Esophagus squamous epithelium (tissue), 4 donors: ENCODE results near the gene SNTB2.

ENCODE experiments used
- POLR2A ChIP-seq, 4 donors: fragments of 450-650 bp; IDR thresholded peaks; one replicate each; pipeline ENCODE4 v1.6.1; 2017; ENCODE audit warnings: antibody characterized with exemption in 4 of 4, mild to moderate bottlenecking in 4 of 4, moderate library complexity in 3 of 4
- TF ChIP-seq, protein P1 (sequence below), 6 experiments: fragments of 450-650 bp in 4 of 6; fragments of 200-600 bp in 2 of 6; sonication (generic) in 2 of 6; IDR thresholded peaks; one replicate each; pipeline ENCODE4 v1.5.1; 2016 to 2019; ENCODE audit warnings: antibody characterized with exemption in 6 of 6, mild to moderate bottlenecking in 4 of 6, moderate library complexity in 4 of 6

DNA sequence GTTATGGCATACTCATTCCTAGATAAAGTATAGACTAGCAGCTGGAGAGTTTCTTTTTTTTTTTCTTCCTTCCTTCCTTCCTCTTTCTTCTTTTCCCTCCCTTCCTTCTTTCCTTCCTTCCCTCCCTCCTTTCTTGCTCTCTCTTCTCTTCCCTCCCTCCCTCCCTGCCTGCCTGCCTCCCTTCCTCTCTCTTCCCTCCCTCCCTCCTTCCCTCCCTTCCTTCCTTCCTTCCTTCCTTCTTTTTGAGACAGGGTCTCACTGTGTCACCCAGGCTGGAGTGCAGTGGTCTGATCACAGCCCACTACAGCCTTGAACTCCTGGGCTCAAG lies 7.0 kb upstream of the SNTB2 start:
- TF ChIP-seq, protein P1, sequence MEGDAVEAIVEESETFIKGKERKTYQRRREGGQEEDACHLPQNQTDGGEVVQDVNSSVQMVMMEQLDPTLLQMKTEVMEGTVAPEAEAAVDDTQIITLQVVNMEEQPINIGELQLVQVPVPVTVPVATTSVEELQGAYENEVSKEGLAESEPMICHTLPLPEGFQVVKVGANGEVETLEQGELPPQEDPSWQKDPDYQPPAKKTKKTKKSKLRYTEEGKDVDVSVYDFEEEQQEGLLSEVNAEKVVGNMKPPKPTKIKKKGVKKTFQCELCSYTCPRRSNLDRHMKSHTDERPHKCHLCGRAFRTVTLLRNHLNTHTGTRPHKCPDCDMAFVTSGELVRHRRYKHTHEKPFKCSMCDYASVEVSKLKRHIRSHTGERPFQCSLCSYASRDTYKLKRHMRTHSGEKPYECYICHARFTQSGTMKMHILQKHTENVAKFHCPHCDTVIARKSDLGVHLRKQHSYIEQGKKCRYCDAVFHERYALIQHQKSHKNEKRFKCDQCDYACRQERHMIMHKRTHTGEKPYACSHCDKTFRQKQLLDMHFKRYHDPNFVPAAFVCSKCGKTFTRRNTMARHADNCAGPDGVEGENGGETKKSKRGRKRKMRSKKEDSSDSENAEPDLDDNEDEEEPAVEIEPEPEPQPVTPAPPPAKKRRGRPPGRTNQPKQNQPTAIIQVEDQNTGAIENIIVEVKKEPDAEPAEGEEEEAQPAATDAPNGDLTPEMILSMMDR (IDR thresholded peaks at IDR 0.05), result no peak
- TF ChIP-seq POLR2A (IDR thresholded peaks at IDR 0.05), result no peak
